22Rv1 (cell line): ENCODE data around the gene TUFT1.
"Not testable (repeated sequence)": the region's sequence is repeated elsewhere in the genome, so short reads cannot be mapped to it uniquely, and the experiment has no call there.

Source experiments
- H3K27ac ChIP-seq: fragments of 450-650 bp; 2 replicates; pipeline ENCODE4 v1.5.1; 2017
- ZFX ChIP-seq: fragments of 450-650 bp; IDR thresholded peaks from 2 replicates; pipeline ENCODE4 v1.6.1; 2017; ENCODE audit warnings: antibody characterized with exemption, borderline replicate concordance
- TF ChIP-seq, protein P1 (sequence below): fragments of 450-650 bp; IDR thresholded peaks from 2 replicates; pipeline ENCODE4 v1.5.1; 2017; ENCODE audit warnings: mild to moderate bottlenecking

Gene TUFT1

DNA sequence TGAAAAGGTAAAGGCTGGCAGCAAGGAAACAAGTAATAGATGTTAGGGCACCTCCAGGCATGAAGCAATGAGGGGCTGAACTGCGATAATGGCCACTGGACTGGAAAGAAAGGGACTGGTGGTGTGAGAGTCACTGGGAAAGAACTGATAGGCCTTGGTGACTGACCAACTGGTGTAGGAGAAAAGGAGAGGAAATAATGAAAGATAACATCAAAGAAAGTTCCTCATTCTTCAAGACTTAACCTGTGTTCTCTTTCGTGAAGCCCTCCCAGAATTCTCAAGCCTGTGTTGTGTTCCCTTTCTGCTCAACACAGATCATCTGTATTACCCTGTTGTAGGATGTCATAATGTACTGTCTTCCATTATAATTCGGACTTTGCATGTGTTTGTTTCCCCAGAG, 50.9 kb downstream of the TUFT1 start:
- no peak overlapping the region for H3K27ac ChIP-seq
- no peak for TF ChIP-seq ZFX
- TF ChIP-seq, protein P1, sequence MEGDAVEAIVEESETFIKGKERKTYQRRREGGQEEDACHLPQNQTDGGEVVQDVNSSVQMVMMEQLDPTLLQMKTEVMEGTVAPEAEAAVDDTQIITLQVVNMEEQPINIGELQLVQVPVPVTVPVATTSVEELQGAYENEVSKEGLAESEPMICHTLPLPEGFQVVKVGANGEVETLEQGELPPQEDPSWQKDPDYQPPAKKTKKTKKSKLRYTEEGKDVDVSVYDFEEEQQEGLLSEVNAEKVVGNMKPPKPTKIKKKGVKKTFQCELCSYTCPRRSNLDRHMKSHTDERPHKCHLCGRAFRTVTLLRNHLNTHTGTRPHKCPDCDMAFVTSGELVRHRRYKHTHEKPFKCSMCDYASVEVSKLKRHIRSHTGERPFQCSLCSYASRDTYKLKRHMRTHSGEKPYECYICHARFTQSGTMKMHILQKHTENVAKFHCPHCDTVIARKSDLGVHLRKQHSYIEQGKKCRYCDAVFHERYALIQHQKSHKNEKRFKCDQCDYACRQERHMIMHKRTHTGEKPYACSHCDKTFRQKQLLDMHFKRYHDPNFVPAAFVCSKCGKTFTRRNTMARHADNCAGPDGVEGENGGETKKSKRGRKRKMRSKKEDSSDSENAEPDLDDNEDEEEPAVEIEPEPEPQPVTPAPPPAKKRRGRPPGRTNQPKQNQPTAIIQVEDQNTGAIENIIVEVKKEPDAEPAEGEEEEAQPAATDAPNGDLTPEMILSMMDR: no peak

DNA sequence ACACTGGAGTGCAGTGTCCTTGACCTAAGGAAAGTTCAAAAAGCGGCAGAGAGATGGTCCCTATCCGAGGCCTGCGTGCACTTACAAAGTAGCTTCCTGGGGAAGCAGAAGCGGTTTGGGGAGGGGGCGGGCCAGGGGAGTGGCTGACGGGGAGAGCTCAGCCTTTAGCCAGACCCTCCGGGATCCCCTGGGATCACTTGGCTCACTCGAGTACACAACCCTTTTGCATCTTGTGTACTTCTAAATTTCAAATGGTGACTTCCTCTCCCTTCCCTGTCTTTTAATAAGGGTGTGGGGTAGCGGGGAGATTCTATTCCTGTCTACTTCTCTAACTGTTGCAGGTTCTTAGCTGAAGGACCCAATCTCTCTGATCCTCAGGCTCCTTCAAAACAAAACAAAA, 53.6 kb downstream of the TUFT1 start:
- TF ChIP-seq ZFX: no peak
- TF ChIP-seq, protein P1: no peak
- no peak overlapping the region for H3K27ac ChIP-seq

DNA sequence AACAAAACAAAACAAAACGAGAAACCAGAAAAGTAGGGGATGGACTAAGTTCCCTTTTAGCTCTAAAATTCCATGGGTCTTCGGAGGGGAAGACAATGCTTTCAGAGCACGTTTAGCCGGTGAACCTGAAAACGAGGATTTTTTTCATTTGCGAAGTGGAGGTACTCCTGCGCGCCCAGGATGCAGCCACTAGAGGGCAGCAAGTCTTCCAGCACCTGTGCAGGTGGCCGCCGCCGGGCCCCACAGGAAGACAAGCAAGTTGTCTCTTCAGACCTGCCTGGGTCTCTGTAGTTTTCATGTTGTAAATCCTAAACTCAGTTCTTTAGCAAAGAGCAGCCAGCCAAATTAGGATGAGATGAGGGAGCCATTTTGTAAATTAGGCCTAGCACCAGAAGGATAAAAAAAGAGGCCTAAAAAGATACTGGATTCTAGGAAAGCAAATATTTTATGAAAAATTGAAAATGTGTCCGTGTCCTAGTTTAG, 54.1 kb downstream of the TUFT1 start:
- TF ChIP-seq, protein P1: peak; percentile 100
- TF ChIP-seq ZFX: no peak
- H3K27ac ChIP-seq: no peak overlapping the region

DNA sequence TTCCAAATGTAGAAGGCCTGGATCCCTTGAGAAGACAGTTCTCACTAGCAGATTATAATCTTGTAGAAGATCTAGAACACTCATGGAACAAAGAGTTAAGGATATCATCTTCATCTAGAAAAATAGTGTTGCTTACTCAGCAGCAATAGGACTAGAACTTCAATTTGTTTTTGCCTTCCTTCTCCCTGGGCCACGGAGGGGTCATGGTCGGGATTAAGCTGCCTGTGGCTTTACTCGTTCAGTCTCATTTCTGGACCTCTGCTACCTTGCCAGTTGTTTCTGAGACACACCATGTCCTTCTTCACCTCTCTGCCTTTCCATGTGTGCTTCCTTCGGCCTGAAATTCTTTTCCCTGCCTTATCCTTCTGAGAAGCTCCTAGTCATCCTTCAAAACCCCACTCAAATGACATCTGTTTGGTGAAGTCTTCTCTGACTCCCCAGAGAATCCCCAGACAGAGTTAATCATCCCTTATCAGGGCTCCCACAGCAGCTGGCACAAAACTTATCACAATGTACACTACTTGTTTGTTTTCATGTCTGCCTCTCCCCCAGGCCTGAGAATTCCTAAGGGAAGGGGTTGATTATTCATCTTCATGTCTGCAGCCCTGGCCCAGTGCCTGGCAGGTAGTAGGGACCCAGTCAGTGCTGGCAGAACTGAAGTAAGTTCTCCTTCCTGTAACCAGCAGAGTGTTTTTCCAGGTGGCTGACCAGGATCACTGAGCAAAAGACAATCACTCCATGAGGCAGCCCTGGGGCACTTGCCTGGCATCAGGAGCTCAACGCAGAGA, 56.3 kb downstream of the TUFT1 start:
- H3K27ac ChIP-seq: no peak overlapping the region
- no peak for TF ChIP-seq ZFX
- TF ChIP-seq, protein P1: no peak

DNA sequence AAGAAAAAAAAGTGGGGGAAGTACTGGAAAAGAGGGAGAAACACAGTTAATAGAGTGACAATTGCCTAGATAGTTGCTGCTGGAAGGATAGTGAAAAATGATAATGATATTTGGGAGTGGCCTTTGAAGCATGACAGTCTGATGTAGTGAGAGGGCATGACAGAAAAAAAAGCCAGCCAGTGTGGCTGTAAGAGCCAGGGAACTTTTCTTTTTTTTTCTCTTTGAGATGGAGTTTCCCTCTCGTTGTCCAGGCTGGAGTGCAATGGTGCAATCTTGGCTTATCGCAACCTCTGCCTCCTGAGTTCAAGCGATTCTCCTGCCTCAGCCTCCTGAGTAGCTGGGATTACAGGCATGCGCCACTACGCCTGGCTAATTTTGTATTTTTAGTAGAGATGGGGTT, 62.4 kb downstream of the TUFT1 start:
- H3K27ac ChIP-seq: not testable (repeated sequence)

DNA sequence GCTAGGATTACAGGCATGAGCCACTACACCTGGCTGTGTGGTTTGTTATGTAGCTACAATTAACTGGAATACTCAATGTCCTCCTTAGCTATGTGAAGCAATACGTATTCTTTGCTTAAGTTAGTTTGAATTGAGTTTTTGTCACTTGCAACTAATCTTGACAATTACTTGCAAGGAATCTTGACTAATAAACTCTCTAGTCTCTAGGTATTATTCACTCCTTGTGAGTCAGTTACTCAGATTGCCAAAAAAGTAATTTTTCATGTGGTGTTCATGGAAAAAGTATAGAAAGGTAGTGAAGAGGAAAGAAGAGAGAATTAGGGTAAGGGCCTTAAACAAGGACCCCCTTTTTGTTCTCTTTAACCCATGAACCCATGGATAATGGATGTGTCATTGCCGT, 64.2 kb downstream of the TUFT1 start:
- TF ChIP-seq, protein P1: no peak
- no peak for TF ChIP-seq ZFX
- no peak overlapping the region for H3K27ac ChIP-seq

DNA sequence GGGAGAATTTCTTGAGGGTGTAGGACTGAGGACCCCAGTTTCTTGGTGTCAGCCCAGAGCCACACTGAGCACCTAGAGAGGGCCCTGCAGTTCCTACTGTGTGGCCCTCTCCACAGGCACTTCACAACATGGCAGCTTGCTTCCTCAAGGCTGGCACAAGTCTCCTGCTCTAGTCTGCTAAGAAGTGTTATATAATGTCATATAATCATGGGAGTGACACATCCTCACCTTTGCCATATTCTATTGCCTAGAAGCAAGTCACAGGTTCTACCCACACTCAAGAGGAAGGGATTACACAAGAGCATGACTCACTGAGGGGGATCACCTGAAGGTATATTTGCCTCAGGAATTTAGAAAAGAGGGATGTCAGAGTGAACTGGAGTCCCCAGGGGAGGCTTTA, 66.3 kb downstream of the TUFT1 start:
- TF ChIP-seq ZFX: no peak
- TF ChIP-seq, protein P1: no peak
- H3K27ac ChIP-seq: no peak overlapping the region

DNA sequence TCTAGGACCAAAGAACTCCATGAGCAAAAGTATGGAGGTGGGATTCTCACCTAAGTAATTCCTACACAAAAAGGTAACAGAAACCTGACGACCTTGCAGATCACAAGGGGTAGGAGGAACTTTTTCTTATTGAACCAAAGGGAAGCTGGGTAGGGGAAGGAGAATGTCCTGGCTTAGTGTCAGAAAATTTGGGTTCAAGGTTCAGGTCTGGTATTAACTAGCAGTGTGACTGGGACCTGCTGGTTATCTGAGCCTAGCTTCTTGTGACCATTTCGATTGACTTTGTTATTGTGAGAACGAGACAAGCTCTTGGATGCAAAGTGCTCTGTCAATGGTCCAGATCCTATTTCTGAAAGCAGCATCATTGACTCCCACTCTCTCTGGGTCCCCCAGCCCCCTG, 66.7 kb downstream of the TUFT1 start:
- TF ChIP-seq, protein P1: no peak
- TF ChIP-seq ZFX: no peak
- no peak overlapping the region for H3K27ac ChIP-seq
